H1 (cell line): ENCODE data around the gene EIPR1. TPM values are rescaled to one million over a fixed set of nuclear protein-coding genes. Genes with fewer than 3 reads are reported as not detected.

Experiments used
- CTCF ChIA-PET: fragments of 300-600 bp; sonication (Branson Sonifier 250); formaldehyde crosslinking; loops from one replicate; lab custom pipeline; 2021; ENCODE audit not compliant: partially characterized antibody; lab: Charles Lee
- POLR2A ChIA-PET: fragments of 300-600 bp; sonication (Branson Sonifier 250); formaldehyde crosslinking; loops from one replicate; lab custom pipeline; 2021; ENCODE audit warnings: inconsistent platforms; ENCODE audit not compliant: partially characterized antibody; lab: Charles Lee
- DNase-seq, 2 experiments: peaks; one replicate each; pipeline versions ENCODE4 v3.0.0 to v3.0.0-alpha.2; 2010 to 2022; ENCODE audit warnings: low spot score in 2 of 2, low read depth in 1 of 2, mixed read lengths in 1 of 2
- FAIRE-seq: peaks from 2 replicates; lab custom pipeline; 2011; peaks lifted over from hg19 to GRCh38; lab: Jason Lieb, UNC
- H2AFZ ChIP-seq: 2 replicates; pipeline ENCODE4 v1.8.1; 2012; ENCODE audit warnings: low read length, inconsistent platforms
- H2AK5ac ChIP-seq: 2 replicates; pipeline ENCODE4 v1.6.1; 2013; ENCODE audit warnings: low read depth, low read length
- H2BK120ac ChIP-seq: replicated peaks from 2 replicates; pipeline ENCODE3; 2013; ENCODE audit warnings: low read depth, low read length, inconsistent platforms
- H2BK12ac ChIP-seq: 2 replicates; pipeline ENCODE4 v1.6.1; 2013; ENCODE audit warnings: low read depth, low read length
- H2BK15ac ChIP-seq: 2 replicates; pipeline ENCODE4 v1.6.1; 2013; ENCODE audit warnings: low read length
- H2BK20ac ChIP-seq: 2 replicates; pipeline ENCODE4 v1.6.1; 2013; ENCODE audit warnings: low read length
- H2BK5ac ChIP-seq: 2 replicates; pipeline ENCODE4 v1.6.1; 2013; ENCODE audit warnings: low read depth, low read length
- H3K14ac ChIP-seq: 2 replicates; pipeline ENCODE4 v1.6.1; 2013; ENCODE audit warnings: inconsistent platforms; ENCODE audit not compliant: insufficient read length
- H3K18ac ChIP-seq: 2 replicates; pipeline ENCODE4 v1.6.1; 2013; ENCODE audit warnings: low read length; ENCODE audit errors: extremely low read depth
- H3K23ac ChIP-seq: 2 replicates; pipeline ENCODE4 v1.6.1; 2013; ENCODE audit warnings: inconsistent platforms; ENCODE audit not compliant: insufficient read length
- H3K23me2 ChIP-seq: 2 replicates; pipeline ENCODE4 v1.6.1; 2013; ENCODE audit warnings: low read depth, low read length
- H3K27ac ChIP-seq: 2 replicates; pipeline ENCODE4 v1.6.1; 2011; ENCODE audit warnings: low read depth, low read length, inconsistent platforms
- H3K27me3 ChIP-seq, 4 experiments: replicated peaks in 1 of 4; 1 replicate in 1 of 4; 2 replicates in 3 of 4; pipeline versions ENCODE4 v1.6.1 to v1.8.1; 2011 to 2013; ENCODE audit warnings: low read length in 3 of 4, mild to moderate bottlenecking in 3 of 4, inconsistent platforms in 2 of 4, mixed read lengths in 2 of 4, moderate library complexity in 1 of 4; ENCODE audit not compliant: control insufficient read depth in 3 of 4, insufficient read depth in 3 of 4; ENCODE audit errors: extremely low read depth in 1 of 4
- H3K36me3 ChIP-seq, 4 experiments: 2 replicates each; pipeline versions ENCODE4 v1.6.1 to v1.8.1; 2011 to 2013; ENCODE audit warnings: mild to moderate bottlenecking in 4 of 4, low read length in 3 of 4, moderate library complexity in 2 of 4, control low read depth in 1 of 4, inconsistent platforms in 1 of 4; ENCODE audit not compliant: insufficient read depth in 4 of 4, control insufficient read depth in 2 of 4
- H3K4ac ChIP-seq: replicated peaks from 2 replicates; pipeline ENCODE3; 2013; ENCODE audit warnings: low read length, low read depth, mixed read lengths, inconsistent platforms; ENCODE audit not compliant: insufficient read length
- H3K4me1 ChIP-seq, 4 experiments: replicated peaks in 1 of 4; 1 replicate in 1 of 4; 2 replicates in 3 of 4; pipeline versions ENCODE4 v1.6.1 to v1.8.1; 2011 to 2013; ENCODE audit warnings: low read length in 3 of 4, inconsistent platforms in 2 of 4, mixed read lengths in 1 of 4; ENCODE audit not compliant: insufficient read depth in 4 of 4, control insufficient read depth in 3 of 4
- H3K4me2 ChIP-seq, 2 experiments: 2 replicates each; pipeline versions ENCODE4 v1.6.1 to v1.8.1; 2011 to 2013; ENCODE audit warnings: low read depth in 2 of 2, low read length in 2 of 2, control low read depth in 1 of 2, inconsistent platforms in 1 of 2, mild to moderate bottlenecking in 1 of 2; ENCODE audit not compliant: insufficient read depth in 1 of 2
- H3K4me3 ChIP-seq, 4 experiments: fragments of 200-600, 300-600 bp in 1 of 4; sonication (generic), shearing (Covaris generic), sonication (Bioruptor Twin) in 1 of 4; 2 replicates each; pipeline versions ENCODE4 v1.5.1 to v1.8.1; 2011 to 2016; ENCODE audit warnings: low read length in 4 of 4, low read depth in 3 of 4, control low read depth in 2 of 4, inconsistent platforms in 2 of 4, mild to moderate bottlenecking in 2 of 4, mixed read lengths in 1 of 4, moderate library complexity in 1 of 4; ENCODE audit not compliant: insufficient read depth in 2 of 4; ENCODE audit errors: extremely low read depth in 1 of 4
- H3K56ac ChIP-seq: replicated peaks from 2 replicates; pipeline ENCODE3; 2013; ENCODE audit warnings: low read depth, mild to moderate bottlenecking, mixed read lengths, low read length, inconsistent platforms; ENCODE audit not compliant: insufficient read length
- H3K79me1 ChIP-seq: 2 replicates; pipeline ENCODE4 v1.6.1; 2013; ENCODE audit warnings: low read depth, low read length, control low read depth
- H3K79me2 ChIP-seq, 2 experiments: 2 replicates each; pipeline versions ENCODE4 v1.6.1 to v1.8.1; 2012 to 2013; ENCODE audit warnings: low read length in 2 of 2, mild to moderate bottlenecking in 2 of 2, inconsistent platforms in 1 of 2; ENCODE audit not compliant: insufficient read depth in 2 of 2, control insufficient read depth in 1 of 2
- H3K9ac ChIP-seq, 4 experiments: replicated peaks in 1 of 4; 1 replicate in 1 of 4; 2 replicates in 3 of 4; pipeline versions ENCODE4 v1.6.1 to v1.8.1; 2011 to 2013; ENCODE audit warnings: low read depth in 3 of 4, low read length in 3 of 4, control low read depth in 2 of 4, mild to moderate bottlenecking in 2 of 4, moderate library complexity in 2 of 4, inconsistent platforms in 1 of 4; ENCODE audit errors: extremely low read depth in 1 of 4
- H3K9me3 ChIP-seq, 2 experiments: 2 replicates each; pipeline versions ENCODE4 v1.6.1 to v1.8.1; 2012 to 2013; ENCODE audit warnings: mild to moderate bottlenecking in 2 of 2, moderate library complexity in 2 of 2, control low read depth in 1 of 2, inconsistent platforms in 1 of 2, low read depth in 1 of 2, low read length in 1 of 2, mixed read lengths in 1 of 2; ENCODE audit not compliant: insufficient read depth in 2 of 2
- H4K20me1 ChIP-seq, 2 experiments: replicated peaks in 1 of 2; 2 replicates each; pipeline versions ENCODE3 to v1.8.1; 2011 to 2013; ENCODE audit warnings: inconsistent platforms in 2 of 2, low read length in 2 of 2, mild to moderate bottlenecking in 1 of 2; ENCODE audit not compliant: insufficient read depth in 2 of 2, control insufficient read depth in 1 of 2
- H4K5ac ChIP-seq: 2 replicates; pipeline ENCODE4 v1.6.1; 2013; ENCODE audit warnings: low read length, low read depth, mixed read lengths, inconsistent platforms; ENCODE audit not compliant: insufficient read length
- H4K8ac ChIP-seq: 2 replicates; pipeline ENCODE4 v1.8.0; 2013; ENCODE audit warnings: mild to moderate bottlenecking, moderate library complexity, low read length, inconsistent platforms; ENCODE audit not compliant: insufficient read depth; ENCODE audit errors: extremely low read depth
- H4K91ac ChIP-seq: replicated peaks from 2 replicates; pipeline ENCODE3; 2013; ENCODE audit warnings: low read length, mixed read lengths, inconsistent platforms; ENCODE audit not compliant: insufficient read length
- BCL11A ChIP-seq, 2 experiments: IDR thresholded peaks; one replicate each; pipeline ENCODE4 v1.6.1; 2011; ENCODE audit warnings: low read depth in 2 of 2, low read length in 2 of 2, mild to moderate bottlenecking in 2 of 2
- CHD1 ChIP-seq: IDR thresholded peaks from 2 replicates; pipeline ENCODE4 v1.6.1; 2012; ENCODE audit warnings: low read depth, low read length, improper control_type of control experiment
- CHD2 ChIP-seq: IDR thresholded peaks from 2 replicates; pipeline ENCODE4 v1.6.1; 2012; ENCODE audit warnings: low read length, improper control_type of control experiment
- E2F6 ChIP-seq: IDR thresholded peaks from 2 replicates; pipeline ENCODE4 v1.6.1; 2012; ENCODE audit warnings: inconsistent platforms
- FOSL1 ChIP-seq: IDR thresholded peaks from 2 replicates; pipeline ENCODE4 v1.6.1; 2011; ENCODE audit warnings: mild to moderate bottlenecking, low read depth, low read length, moderate library complexity; ENCODE audit not compliant: insufficient read depth
- MAX ChIP-seq: IDR thresholded peaks from 2 replicates; pipeline ENCODE4 v1.6.1; 2012; ENCODE audit warnings: inconsistent platforms
- SAP30 ChIP-seq: fragments of 300-600 bp; sonication (generic); IDR thresholded peaks from 2 replicates; pipeline ENCODE4 v1.7.1; 2012; ENCODE audit warnings: low read length, moderate library complexity, mild to moderate bottlenecking, inconsistent platforms; ENCODE audit not compliant: insufficient read depth, insufficient replicate concordance
- SP1 ChIP-seq: IDR thresholded peaks from 2 replicates; pipeline ENCODE4 v1.6.1; 2011; ENCODE audit warnings: low read depth, low read length
- SP2 ChIP-seq: IDR thresholded peaks from 2 replicates; pipeline ENCODE4 v1.6.1; 2012; ENCODE audit warnings: mild to moderate bottlenecking, low read length, inconsistent platforms
- TCF12 ChIP-seq: IDR thresholded peaks from 2 replicates; pipeline ENCODE4 v1.6.1; 2011; ENCODE audit warnings: low read depth, mild to moderate bottlenecking, low read length
- TEAD4 ChIP-seq: IDR thresholded peaks from 2 replicates; pipeline ENCODE4 v1.6.1; 2012; ENCODE audit warnings: low read depth, low read length, inconsistent platforms, mixed read lengths
- USF2 ChIP-seq: IDR thresholded peaks from 2 replicates; pipeline ENCODE4 v1.6.1; 2011; ENCODE audit warnings: low read length, improper control_type of control experiment
- WGBS, 2 experiments: shearing (Covaris generic) in 1 of 2; methylation state at CpG; one replicate each; pipeline versions ENCODE4 v1.1.6 to v1.1.7; 2013 to 2015; ENCODE audit warnings: low lambda C conversion rate in 2 of 2, mixed read lengths in 2 of 2, inconsistent platforms in 1 of 2, low coverage in 1 of 2, missing lambda C conversion rate in 1 of 2; ENCODE audit not compliant: insufficient replicate concordance in 2 of 2, insufficient coverage in 1 of 2, insufficient read length in 1 of 2; ENCODE audit errors: extremely low coverage in 1 of 2, missing lambda C conversion rate in 1 of 2; 5-methylcytosine and 5-hydroxymethylcytosine counted together
- polyA plus RNA-seq, 7 experiments: library from polyadenylated mRNA; depleted of rRNA in 3 of 7; stranded (reverse) in 5 of 7; unstranded in 2 of 7; fragments of >200 nt in 5 of 7; fragments of 200-250 nt in 2 of 7; gene quantifications; 1 replicate in 5 of 7; 2 replicates in 1 of 7; 4 replicates in 1 of 7; pipeline versions ENCODE4 v1.2.1 to v1.2.3, GENCODE V29; 2011 to 2013; ENCODE audit warnings: missing spikeins in 2 of 7, mixed read lengths in 2 of 7
- total RNA-seq: library from RNA; stranded (reverse); fragmentation: NEBNext Ultra II Directional; extraction: Animal tissue kit (Norgen Biotek cat#: 25700); gene quantifications from 2 replicates; pipeline ENCODE4 v1.2.1, GENCODE V29; 2021

The EIPR1 gene
- total and polyA plus RNA-seq, 2 of the 8 experiments (the other 6 are each of a cell fraction or from before 2014, with no cell fraction given), result 26.3 to 56.4 TPM

- H3K4me1 ChIP-seq, result peaks cover 9 to 16% (median 11%) of the 10 kb centered on the region in 4 experiments
- H3K9me3 ChIP-seq, result no peaks in the 10 kb centered on the region
- H3K18ac ChIP-seq, result no peak overlapping the region
- no peak overlapping the region for H4K8ac ChIP-seq
- DNase-seq, result no peak
- H3K4ac ChIP-seq, result no peak overlapping the region
- peaks cover 0 to 3% (median 0%) of the 10 kb centered on the region in 4 experiments; a peak in 2 of 7 replicates for H3K27me3 ChIP-seq
- H2AK5ac ChIP-seq, result no peak overlapping the region
- CTCF ChIA-PET, result interaction anchor here (1.1 to 2.4 kb wide), 2 partner anchors 9 to 196 kb away, joined by 4 to 10 read pairs; no protein-coding TSS in a partner anchor
- H2BK15ac ChIP-seq, result no peak overlapping the region
- H2BK5ac ChIP-seq, result no peak overlapping the region
- H3K27ac ChIP-seq, result no peak overlapping the region
- no peak overlapping the region for H3K4me3 ChIP-seq
- H3K79me2 ChIP-seq, result 0 out of 4 replicates have a peak, but pooled peaks cover 0 to 4% of the 10 kb centered on the region in 2 experiments
- no peak overlapping the region for H4K5ac ChIP-seq
- H2BK120ac ChIP-seq, result no peak overlapping the region
- no peaks in the 10 kb centered on the region for H3K36me3 ChIP-seq
- no peak overlapping the region for H3K23ac ChIP-seq
- H3K14ac ChIP-seq, result no peak overlapping the region
- whole genome bisulfite sequencing, 2 experiments, result 96% methylated on average over 8 of the region's 8 CpGs; no CpG with 5 or more reads in 1 of the 2 experiments
- no peak overlapping the region for H4K91ac ChIP-seq
- no peak for FAIRE-seq
- POLR2A ChIA-PET, result interaction anchor here (0.6 kb wide), 1 partner anchor 133 kb away, joined by 4 read pairs; no protein-coding TSS in a partner anchor
- no peak overlapping the region for H2AFZ ChIP-seq
- H2BK20ac ChIP-seq, result no peak overlapping the region
- peaks cover 6% of the 10 kb centered on the region; the same call in 1 of the 2 replicates for H3K79me1 ChIP-seq
- no peak overlapping the region for H3K9ac ChIP-seq
- no peak overlapping the region for H2BK12ac ChIP-seq
- H3K23me2 ChIP-seq, result no peaks in the 10 kb centered on the region
- H3K56ac ChIP-seq, result no peak overlapping the region
- H3K4me2 ChIP-seq, result no peak overlapping the region
- H4K20me1 ChIP-seq, result peaks cover 2 to 10% of the 10 kb centered on the region in 2 experiments
- TF ChIP-seq MAX (no peak), TEAD4 (no peak), SAP30 (no peak), CHD2 (no peak), TCF12 (no peak), FOSL1 (no peak), BCL11A (IDR thresholded peaks at IDR 0.05; ENCODE audit: low read depth in 2 of 2, low read length in 2 of 2) (no peak), CHD1 (no peak), SP1 (no peak), USF2 (no peak), SP2 (no peak), E2F6 (no peak)
Observed at GRCh38 chr2:3261511-3261910, 116.1 kb downstream of the EIPR1 start.
